Karpas-422 (cell line): ENCODE results near the gene AMBRA1. TPM values are rescaled to one million over a fixed set of nuclear protein-coding genes. Genes with fewer than 3 reads are reported as not detected.

Source experiments
- DNase-seq: peaks from one replicate; pipeline ENCODE4 v3.0.0-alpha.2; 2015
- H2AFZ ChIP-seq: fragments of 200-600 bp; sonication (generic); 2 replicates; pipeline ENCODE4 v1.6.1; 2014; ENCODE audit warnings: antibody characterized with exemption, low read length, mixed read lengths
- H3K27ac ChIP-seq: fragments of 200-600 bp; sonication (generic); 2 replicates; pipeline ENCODE4 v1.5.1; 2014; ENCODE audit warnings: mild to moderate bottlenecking, low read length, moderate library complexity
- H3K27me3 ChIP-seq: fragments of 200-600 bp; sonication (generic); 2 replicates; pipeline ENCODE4 v1.6.1; 2014; ENCODE audit warnings: low read length, mixed read lengths
- H3K36me3 ChIP-seq: fragments of 200-600 bp; sonication (generic); 2 replicates; pipeline ENCODE4 v1.6.1; 2014; ENCODE audit warnings: low read length, mixed read lengths; ENCODE audit not compliant: insufficient read depth
- H3K4me1 ChIP-seq: fragments of 200-600 bp; sonication (generic); 2 replicates; pipeline ENCODE4 v1.6.1; 2014; ENCODE audit warnings: mild to moderate bottlenecking, low read length, mixed read lengths
- H3K4me2 ChIP-seq: fragments of 200-600 bp; sonication (generic); 2 replicates; pipeline ENCODE4 v1.6.1; 2014; ENCODE audit warnings: low read length, low read depth, mild to moderate bottlenecking; ENCODE audit not compliant: poor library complexity, severe bottlenecking
- H3K4me3 ChIP-seq: fragments of 200-600 bp; sonication (generic); 2 replicates; pipeline ENCODE4 v1.5.1; 2014; ENCODE audit warnings: mild to moderate bottlenecking, antibody characterized with exemption, low read length, mixed read lengths
- H3K79me2 ChIP-seq: fragments of 200-600 bp; sonication (generic); 2 replicates; pipeline ENCODE4 v1.6.1; 2014; ENCODE audit warnings: mild to moderate bottlenecking, low read length, mixed read lengths
- H3K9ac ChIP-seq: fragments of 200-600 bp; sonication (generic); 2 replicates; pipeline ENCODE4 v1.6.0; 2014; ENCODE audit warnings: low read length
- H3K9me2 ChIP-seq: fragments of 200-600 bp; sonication (generic), shearing (Covaris generic); replicated peaks from 2 replicates; pipeline ENCODE4 v1.6.0; 2014; ENCODE audit warnings: mild to moderate bottlenecking, low read length, moderate library complexity; ENCODE audit not compliant: insufficient read depth
- H3K9me3 ChIP-seq: fragments of 300-700, 200-600 bp; sonication (generic); 2 replicates; pipeline ENCODE4 v1.6.1; 2014; ENCODE audit warnings: low read length, mixed read lengths
- H4K20me1 ChIP-seq: fragments of 200-600 bp; sonication (generic); 2 replicates; pipeline ENCODE4 v1.6.1; 2014; ENCODE audit warnings: mild to moderate bottlenecking, antibody characterized with exemption, low read length, low read depth; ENCODE audit not compliant: insufficient read depth
- total RNA-seq: library from RNA; depleted of rRNA; stranded (reverse); fragments of >200 nt; shearing (Covaris generic); gene quantifications from 2 replicates; pipeline ENCODE4 v1.2.3, GENCODE V29; 2014; ENCODE audit warnings: low replicate concordance

Gene AMBRA1
- total RNA-seq, 1 experiment from 2014 or later, result 30.3 TPM

DNA sequence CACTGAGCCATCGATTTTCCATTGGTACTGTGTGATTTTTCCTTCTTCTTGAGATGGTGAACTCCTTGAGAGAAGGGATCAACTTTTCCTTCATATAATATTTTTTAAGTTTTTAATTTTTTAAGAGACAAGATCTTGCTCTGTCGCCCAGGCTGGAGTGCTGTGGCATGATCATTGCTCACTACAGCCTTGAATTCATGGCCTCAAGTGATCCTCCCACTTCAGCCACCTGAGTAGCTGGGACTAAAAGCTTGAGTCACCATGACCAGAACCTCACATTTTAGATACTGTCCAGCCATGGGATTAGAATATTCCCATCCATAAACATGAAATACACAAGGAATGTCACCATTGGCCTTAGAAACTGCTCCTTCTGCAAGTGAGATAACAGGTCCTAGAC is 135.3 kb downstream of the AMBRA1 start:
- DNase-seq, result no peak
- Histone ChIP-seq H3K79me2 (no peaks in the 10 kb centered on the region; the same call in 1 of the 2 replicates), H3K27me3 (no peaks in the 10 kb centered on the region), H3K4me1 (no peaks in the 10 kb centered on the region), H3K27ac (no peak overlapping the region), H3K9me3 (no peaks in the 10 kb centered on the region), H3K9ac (no peak overlapping the region), H3K4me3 (no peak overlapping the region), H4K20me1 (peaks cover 14% of the 10 kb centered on the region), H2AFZ (no peak overlapping the region), H3K4me2 (no peak overlapping the region), H3K36me3 (no peaks in the 10 kb centered on the region), H3K9me2 (no peaks in the 10 kb centered on the region)

DNA sequence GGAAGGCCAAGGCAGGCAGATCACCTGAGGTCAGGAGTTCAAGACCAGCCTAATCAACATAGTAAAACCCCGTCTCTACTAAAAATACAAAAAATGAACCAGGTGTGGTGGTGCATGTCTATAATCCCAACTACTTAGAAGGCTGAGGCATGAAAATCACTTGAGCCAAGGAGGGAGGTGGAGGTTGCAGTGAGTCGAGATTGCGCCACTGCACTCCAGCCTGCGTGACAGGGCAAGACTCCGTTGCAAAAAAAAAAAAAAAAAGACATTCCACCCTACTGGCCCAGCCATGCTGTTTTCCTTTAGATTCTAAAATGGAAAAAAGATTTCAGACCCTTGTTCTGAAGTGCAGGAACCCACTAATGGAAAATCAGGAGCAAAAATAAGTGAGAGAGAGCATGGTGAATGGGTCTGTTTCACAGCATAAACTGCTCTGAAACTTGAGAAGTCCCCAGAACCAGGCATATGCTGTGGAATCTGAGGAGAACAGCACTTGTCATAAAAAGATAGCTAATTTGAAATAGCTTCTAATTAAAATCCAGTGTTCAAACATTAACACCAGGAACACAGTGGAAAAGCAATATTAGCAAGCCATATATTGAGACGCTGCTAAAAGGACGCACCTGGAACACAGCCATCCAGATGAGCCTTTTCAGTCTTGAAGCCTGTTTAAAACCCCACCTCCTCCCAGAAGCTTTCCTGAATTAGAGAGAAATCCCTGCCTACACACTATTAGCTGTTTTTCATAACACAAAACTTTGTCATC is 136.0 kb downstream of the AMBRA1 start:
- no peaks in the 10 kb centered on the region for H3K4me1 ChIP-seq
- H3K9me2 ChIP-seq, result no peaks in the 10 kb centered on the region
- H3K9ac ChIP-seq, result no peak overlapping the region
- H3K27ac ChIP-seq, result no peak overlapping the region
- peaks cover 21% of the 10 kb centered on the region for H4K20me1 ChIP-seq
- H3K79me2 ChIP-seq, result no peaks in the 10 kb centered on the region; the same call in 1 of the 2 replicates
- H2AFZ ChIP-seq, result no peak overlapping the region
- no peaks in the 10 kb centered on the region for H3K27me3 ChIP-seq
- H3K36me3 ChIP-seq, result no peaks in the 10 kb centered on the region
- no peak overlapping the region for H3K4me2 ChIP-seq
- no peaks in the 10 kb centered on the region for H3K9me3 ChIP-seq
- H3K4me3 ChIP-seq, result no peak overlapping the region
- no peak for DNase-seq

GRCh38 chr11:46457021-46457420 is 136.8 kb downstream of the AMBRA1 start:
- Histone ChIP-seq H2AFZ (no peak overlapping the region), H3K4me1 (peaks cover 3% of the 10 kb centered on the region; the same call in 1 of the 2 replicates), H3K27ac (no peak overlapping the region), H3K9me2 (no peaks in the 10 kb centered on the region), H3K79me2 (no peaks in the 10 kb centered on the region; the same call in 1 of the 2 replicates), H4K20me1 (peaks cover 27% of the 10 kb centered on the region), H3K9me3 (no peaks in the 10 kb centered on the region), H3K9ac (no peak overlapping the region), H3K36me3 (no peaks in the 10 kb centered on the region), H3K4me2 (no peak overlapping the region), H3K4me3 (no peak overlapping the region), H3K27me3 (no peaks in the 10 kb centered on the region)
- no peak for DNase-seq

DNA sequence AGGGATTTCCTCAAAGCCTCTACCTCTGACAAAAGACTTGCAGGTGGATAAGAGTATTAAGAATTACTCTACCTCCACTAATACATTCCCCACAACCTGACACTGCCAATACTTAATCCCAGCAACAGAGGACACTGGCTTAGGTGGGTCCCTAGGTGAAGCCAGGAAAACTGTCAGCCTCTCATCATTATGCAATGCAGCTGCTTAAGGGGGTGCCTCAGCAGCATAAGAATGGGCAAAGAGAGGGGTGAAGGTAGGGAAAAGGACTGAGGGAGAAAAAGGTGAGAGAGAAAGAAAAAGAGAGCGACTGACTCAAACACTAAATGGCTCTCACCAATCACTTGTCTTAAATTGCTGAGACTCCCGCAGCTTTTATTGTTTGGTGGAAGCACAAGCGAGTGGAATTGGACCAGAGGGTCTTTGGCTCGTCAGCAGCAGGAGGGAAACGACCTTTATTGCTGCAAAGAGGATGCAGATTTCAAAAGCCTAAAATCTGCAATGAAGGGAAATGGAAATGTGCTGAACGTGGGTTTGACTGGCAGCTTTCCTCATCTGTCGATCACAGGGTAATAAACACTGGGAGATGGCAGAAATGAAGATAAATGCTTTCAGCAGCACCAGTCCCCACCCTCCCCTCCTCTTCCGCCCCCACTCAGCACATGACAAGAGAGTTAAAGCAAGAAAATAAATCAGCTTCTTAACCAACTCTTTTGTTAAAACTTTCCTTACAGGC is 137.4 kb downstream of the AMBRA1 start:
- no peak overlapping the region for H2AFZ ChIP-seq
- DNase-seq, result no peak

GRCh38 chr11:46455834-46456233 is 138.0 kb downstream of the AMBRA1 start:
- H2AFZ ChIP-seq, result no peak overlapping the region
- peaks cover 24% of the 10 kb centered on the region for H4K20me1 ChIP-seq
- DNase-seq, result no peak
- peaks cover 3% of the 10 kb centered on the region; the same call in 1 of the 2 replicates for H3K4me1 ChIP-seq
- no peaks in the 10 kb centered on the region for H3K36me3 ChIP-seq
- H3K4me2 ChIP-seq, result no peak overlapping the region
- H3K9ac ChIP-seq, result no peak overlapping the region
- no peaks in the 10 kb centered on the region; the same call in 1 of the 2 replicates for H3K79me2 ChIP-seq
- H3K27me3 ChIP-seq, result no peaks in the 10 kb centered on the region
- H3K9me3 ChIP-seq, result no peaks in the 10 kb centered on the region
- no peak overlapping the region for H3K27ac ChIP-seq
- H3K9me2 ChIP-seq, result no peaks in the 10 kb centered on the region
- no peak overlapping the region for H3K4me3 ChIP-seq

More for the DNA sequence above, 137.4 kb downstream of the AMBRA1 start:
- no peaks in the 10 kb centered on the region for H3K27me3 ChIP-seq
- H3K4me1 ChIP-seq, result peaks cover 3% of the 10 kb centered on the region; the same call in 1 of the 2 replicates
- H3K9me3 ChIP-seq, result no peaks in the 10 kb centered on the region
- H4K20me1 ChIP-seq, result peaks cover 26% of the 10 kb centered on the region
- H3K4me3 ChIP-seq, result no peak overlapping the region
- H3K4me2 ChIP-seq, result no peak overlapping the region
- no peaks in the 10 kb centered on the region for H3K9me2 ChIP-seq
- H3K79me2 ChIP-seq, result no peaks in the 10 kb centered on the region; the same call in 1 of the 2 replicates
- H3K36me3 ChIP-seq, result no peaks in the 10 kb centered on the region
- no peak overlapping the region for H3K27ac ChIP-seq
- H3K9ac ChIP-seq, result no peak overlapping the region

- H3K27me3 ChIP-seq, result no peaks in the 10 kb centered on the region
- H3K9ac ChIP-seq, result no peak overlapping the region
- no peak for DNase-seq
- H3K27ac ChIP-seq, result no peak overlapping the region
- H4K20me1 ChIP-seq, result peaks cover 37% of the 10 kb centered on the region
- H3K9me2 ChIP-seq, result no peaks in the 10 kb centered on the region
- peaks cover 8% of the 10 kb centered on the region for H3K4me1 ChIP-seq
- H3K4me3 ChIP-seq, result no peak overlapping the region
- H3K79me2 ChIP-seq, result peaks cover 7% of the 10 kb centered on the region; the same call in 1 of the 2 replicates
- no peak overlapping the region for H2AFZ ChIP-seq
- no peaks in the 10 kb centered on the region for H3K36me3 ChIP-seq
- no peak overlapping the region for H3K4me2 ChIP-seq
- H3K9me3 ChIP-seq, result no peaks in the 10 kb centered on the region
Measured at GRCh38 chr11:46452918-46453517, 140.8 kb downstream of the AMBRA1 start.

GRCh38 chr11:46451759-46452158 is 142.1 kb downstream of the AMBRA1 start:
- no peak overlapping the region for H3K4me2 ChIP-seq

More at GRCh38 chr11:46451759-46452158, 142.1 kb downstream of the AMBRA1 start:
- Histone ChIP-seq H4K20me1 (peaks cover 43% of the 10 kb centered on the region), H3K36me3 (no peaks in the 10 kb centered on the region), H3K9me2 (no peaks in the 10 kb centered on the region), H3K4me1 (peaks cover 21% of the 10 kb centered on the region), H3K79me2 (peaks cover 20% of the 10 kb centered on the region), H3K27me3 (no peaks in the 10 kb centered on the region), H2AFZ (no peak overlapping the region), H3K9me3 (no peaks in the 10 kb centered on the region), H3K27ac (no peak overlapping the region), H3K4me3 (no peak overlapping the region), H3K9ac (no peak overlapping the region)
- no peak for DNase-seq
